NCI-H1436 treated with DMSO at 0.1 percent for 48 hours (cell line): Measurements from ENCODE around the gene TMEM240.
"Not testable (repeated sequence)": the region's sequence is repeated elsewhere in the genome, so short reads cannot be mapped to it uniquely, and the experiment has no call there.

Experiments
- DNase-seq: peaks from one replicate; lab custom pipeline; 2025; lab: John Stamatoyannopoulos, UW

The TMEM240 gene

DNA sequence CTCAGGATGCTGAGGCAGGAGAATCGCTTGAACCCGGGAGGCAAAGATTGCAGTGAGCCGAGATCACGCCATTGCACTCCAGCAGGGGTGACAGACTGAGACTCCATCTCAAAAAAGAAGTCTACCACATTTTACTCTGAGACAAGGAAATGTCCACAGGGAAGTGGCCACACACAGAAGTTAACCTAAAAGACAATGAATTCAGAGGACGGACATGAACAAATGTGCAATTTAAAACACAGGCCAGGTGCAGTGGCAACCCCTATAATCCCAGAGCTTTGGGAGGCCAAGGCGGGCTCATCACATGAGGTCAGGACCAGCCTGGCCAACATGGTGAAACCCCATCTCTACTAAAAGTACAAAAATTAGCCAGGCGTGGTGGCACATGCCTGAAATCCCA is 17.3 kb upstream of the TMEM240 start:
- not testable (repeated sequence) for DNase-seq

DNA sequence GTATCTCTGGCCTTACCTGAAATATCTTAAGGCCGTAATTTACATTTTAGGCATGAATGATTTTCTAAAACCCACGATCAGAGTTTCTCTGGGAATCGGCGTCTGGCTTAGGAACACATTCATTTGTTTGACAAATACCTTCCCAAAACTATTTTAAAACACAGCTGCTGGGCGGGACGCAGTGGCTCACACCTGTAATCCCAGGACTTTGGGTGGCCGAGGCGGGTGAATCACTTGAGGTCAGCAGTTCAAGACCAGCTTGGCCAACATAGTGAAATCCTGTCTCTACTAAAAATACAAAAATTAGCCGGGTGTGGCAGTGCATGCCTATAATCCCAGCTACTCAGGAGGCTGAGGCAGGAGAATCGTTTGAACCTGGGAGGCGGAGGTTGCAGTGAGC is 16.5 kb upstream of the TMEM240 start:
- not testable (repeated sequence) for DNase-seq

DNA sequence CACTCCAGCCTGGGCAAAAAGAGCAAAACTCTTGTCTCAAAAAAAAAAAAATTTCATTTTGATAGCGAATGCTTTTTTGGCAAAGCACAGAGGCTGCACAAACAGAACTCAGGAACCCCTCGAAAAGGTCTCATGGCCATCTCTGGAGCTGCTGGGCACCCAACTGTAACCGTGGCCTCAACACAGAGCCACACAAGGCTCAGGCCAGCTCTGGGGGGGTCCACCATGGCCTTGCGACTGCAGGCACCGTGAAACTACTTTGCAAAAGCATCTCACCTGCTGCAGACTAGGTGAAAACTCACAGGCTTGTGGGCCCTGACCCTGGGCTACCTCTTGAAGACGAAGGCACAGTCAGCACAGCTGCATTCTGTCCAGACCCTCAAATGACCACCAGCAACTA is 16.1 kb upstream of the TMEM240 start:
- no peak for DNase-seq

DNA sequence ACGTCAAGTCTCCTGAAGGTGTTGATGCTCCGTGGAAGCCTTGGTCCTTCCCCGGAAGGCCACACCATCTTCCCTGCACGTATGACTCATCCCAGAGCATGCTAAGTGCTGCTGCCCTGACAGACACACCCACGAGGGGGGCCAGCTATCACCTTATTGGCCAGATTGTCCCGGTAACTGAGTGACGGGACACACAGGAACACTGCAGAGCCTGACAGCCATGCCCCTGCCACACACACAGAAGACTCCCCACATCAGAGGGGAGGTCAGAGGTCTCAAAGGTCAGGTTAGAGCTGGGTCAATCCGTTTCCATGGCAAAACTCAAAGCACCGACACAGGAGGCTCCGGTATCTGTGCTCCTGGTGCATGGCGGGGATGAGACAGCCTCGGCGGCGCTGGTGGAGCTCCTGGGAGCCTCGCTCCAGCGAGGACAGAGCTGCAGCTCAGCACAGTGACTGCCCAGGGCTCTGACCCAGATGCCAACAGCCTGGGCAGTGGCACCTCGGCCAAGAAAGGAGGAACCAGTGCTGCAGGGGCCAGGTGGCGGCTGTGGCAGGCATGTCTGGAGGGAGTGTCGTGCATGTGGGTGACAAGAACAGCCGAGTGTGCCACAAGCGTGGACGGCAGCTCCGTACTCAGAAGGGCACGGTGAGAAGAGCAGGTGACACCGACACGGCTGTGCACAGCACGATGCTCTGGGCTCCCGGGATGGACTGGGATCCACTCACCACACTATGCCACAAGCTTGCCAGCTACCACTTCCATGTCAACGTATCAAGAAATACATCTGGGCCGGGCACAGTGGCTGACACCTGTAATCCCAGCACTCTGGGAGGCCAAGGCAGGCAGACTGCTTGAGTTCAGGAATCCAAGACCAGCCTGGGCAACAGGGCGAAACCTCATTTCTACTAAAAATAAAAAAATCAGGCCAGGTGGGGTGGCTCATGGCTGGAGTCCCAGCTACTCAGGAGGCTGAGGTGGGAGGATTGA is 14.8 kb upstream of the TMEM240 start:
- no peak for DNase-seq

DNA sequence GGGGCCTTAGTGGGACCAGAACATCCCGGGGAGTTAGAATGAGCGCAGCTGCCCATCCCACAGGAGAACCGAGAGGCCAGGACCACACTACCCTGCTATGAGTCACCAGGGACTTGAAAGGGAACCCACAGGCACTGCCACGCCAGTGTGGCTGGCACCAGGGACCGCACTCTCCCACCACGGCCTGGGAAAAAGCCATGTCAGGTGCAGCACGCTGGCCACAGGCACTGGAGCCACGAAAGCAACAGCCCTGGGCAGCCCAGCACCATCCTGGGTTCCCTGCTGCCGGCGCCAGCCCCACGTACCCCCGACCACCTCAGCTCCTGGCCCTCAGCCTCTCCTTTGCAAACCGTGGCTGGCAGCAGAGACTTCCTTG is 14.1 kb upstream of the TMEM240 start:
- DNase-seq = no peak

DNA sequence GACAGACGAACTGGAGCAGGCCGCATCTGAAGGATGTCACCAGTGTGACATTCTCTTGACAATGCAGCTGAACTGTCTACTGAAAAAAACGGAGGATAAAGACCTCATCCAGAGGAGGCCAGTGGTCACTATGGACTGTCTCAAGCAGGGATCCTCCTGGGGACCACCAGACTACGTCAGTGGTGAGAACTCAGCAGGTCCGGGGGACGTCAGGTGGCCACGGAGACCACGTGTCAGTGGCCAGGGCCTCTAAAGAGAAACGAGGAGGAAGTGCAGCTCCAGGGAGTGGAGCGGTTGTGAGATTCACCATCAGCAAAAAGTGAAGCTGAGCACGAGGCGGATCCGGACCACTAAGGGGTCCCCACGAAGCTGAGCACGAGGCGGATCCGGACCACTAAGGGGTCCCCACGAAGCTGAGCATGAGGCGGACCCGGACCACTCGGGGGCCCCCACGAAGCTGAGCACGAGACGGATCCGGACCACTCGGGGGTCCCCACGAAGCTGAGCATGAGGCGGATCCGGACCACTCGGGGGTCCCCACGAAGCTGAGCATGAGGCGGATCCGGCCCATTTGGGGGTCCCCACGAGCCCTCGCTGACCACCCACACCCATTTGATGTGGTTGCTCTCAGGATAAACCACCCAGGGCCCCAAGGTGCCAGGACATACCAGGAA is 13.5 kb upstream of the TMEM240 start:
- no peak for DNase-seq

DNA sequence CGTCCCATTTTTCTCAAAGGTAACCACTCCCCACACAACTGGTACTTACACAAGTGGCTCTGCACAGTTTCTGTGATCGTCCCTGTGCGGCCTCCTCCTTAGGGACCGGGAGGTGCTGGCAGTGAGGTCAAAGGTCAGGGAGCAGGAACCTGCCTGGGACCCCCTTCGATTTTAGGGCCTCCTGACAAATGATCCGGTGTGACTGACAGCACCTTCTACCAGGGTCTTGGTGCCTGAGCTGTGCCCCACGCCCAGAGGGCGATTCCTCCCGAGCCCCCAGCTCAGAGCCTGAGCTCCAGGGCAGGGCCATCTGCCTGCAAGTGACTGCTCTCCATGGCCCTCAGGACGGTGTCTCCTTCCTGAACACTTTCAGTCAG is 11.8 kb upstream of the TMEM240 start:
- no peak for DNase-seq

DNA sequence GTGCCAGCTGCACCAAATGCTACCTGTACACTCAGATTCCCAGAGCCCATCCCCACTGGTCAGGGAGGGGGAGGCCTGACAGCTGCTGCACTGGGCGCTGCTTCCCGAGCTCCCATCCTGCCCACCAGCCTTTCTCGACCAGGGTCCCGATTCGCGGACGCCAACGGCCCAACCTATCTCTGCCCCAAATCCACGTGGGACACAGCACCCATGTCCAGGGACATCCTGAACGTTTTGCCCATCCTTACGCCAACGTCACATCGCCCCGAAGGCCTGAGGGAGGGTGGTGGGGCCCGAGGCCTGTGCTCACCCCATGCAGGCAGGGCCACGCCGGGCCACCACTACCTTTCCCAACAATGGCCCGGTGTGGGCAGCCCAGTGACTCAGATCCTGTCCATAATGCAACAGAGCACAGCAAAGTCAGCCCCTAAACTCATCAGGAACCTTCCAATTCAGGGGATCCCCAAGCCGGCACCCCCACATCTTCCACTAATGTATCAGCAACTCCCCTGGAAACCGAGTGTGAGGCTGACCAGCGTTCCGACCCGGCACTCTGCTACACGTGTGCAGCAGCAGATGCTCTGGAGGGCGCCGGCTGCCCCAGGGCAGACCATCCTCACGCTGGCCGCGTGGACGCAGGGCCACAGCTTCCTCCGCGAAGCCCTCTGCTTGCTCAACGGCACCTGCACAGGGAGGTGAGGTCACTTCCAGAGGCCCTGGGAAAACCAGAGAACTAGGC is 11.3 kb upstream of the TMEM240 start:
- no peak for DNase-seq

DNA sequence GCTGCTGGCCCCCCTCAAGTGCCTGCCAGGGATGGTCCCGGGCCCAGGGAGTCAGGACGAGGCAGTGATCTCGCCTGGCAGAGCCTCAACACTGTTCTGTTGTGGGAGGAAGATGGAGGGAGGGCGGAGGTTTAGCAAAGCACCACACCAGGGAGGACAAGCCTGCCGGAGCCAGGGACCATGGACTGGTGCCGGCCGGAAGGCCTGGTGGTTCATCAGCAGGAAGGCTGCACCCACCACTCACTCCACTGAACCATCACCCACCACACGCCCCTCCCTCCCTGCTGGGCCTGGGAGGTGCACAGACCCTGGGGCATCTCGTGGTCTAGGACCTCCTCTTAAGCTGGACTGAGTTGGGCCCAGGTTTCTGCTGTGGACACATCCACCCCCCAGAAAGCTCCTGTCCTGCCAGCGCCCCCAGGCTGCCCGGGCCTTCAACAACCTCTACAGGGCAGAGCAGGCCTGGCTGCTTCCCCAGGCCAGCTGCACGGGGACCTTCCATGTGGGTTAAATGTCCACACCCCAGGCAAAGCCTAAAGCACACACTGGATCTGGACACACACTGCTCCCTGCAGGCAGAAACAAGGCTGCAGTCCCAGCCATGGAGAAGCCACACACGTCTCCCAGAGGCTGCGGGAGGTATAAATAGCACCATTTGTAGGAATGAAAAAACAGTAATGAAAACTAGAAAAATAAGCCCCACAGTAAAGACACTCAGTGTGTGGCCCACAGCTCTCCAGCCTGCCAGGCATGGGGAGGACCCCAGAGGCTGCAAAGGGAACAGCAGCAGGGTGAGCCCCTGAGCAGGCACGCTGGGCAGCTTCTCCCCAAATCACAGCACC is 10.4 kb upstream of the TMEM240 start:
- DNase-seq = no peak

DNA sequence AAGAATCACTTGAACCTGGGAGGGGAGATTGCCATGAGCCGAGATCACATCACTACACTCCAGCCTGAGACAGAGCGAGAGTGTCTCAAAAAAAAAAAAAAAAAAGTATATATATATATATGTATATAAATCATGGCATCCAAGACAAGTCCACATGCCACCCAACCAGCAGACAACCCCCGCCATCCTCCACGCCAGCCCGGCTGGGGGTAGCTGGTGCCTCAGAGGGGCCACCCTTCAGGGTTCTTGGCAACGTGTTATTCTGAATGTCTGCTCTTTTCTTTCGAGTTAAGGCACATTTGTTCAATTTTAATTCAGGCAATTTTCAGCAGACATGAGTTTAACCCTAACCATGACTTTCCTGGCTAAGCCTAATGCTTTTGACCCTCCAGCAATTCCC is 9.7 kb upstream of the TMEM240 start:
- DNase-seq = no peak

DNA sequence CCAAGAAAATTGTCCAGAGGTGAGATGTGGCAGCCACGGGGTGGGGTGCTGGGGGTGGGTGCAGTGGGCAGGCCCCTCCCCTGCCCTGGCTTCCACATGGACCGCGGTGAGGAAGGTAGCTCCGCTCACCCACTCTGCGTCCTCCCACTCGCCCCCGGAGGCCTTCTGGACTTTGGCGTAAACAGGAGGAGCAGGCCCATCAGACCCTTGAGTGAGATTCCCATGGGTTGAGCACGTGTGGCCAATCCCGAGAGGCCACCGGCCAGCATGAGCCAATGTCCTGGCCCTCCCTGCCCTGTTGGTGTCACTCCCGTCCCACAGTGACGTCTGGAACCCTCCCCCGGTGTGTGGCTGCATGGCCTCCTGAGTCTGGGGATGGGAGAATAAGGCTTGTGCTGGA is 8.2 kb upstream of the TMEM240 start:
- no peak for DNase-seq

DNA sequence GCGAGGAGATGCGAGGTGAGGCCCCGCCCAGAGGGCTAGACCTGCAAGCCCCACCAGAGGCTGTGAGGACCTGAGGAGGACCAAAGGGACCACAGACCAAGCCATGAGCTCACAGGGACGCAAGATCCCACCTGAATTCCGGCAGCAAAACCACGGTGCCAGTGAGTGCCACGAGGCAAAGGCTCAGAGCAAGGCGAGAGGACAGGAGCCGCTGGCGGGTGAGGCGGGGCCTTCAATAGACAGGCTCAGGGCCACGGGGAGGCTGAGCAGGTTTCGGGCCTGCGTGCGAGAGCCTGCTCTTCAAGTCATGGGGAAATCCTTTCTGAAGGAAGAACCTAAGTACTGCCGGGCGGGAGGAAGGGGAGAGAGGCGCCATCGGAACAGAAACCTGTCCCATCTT is 7.1 kb upstream of the TMEM240 start:
- DNase-seq = no peak

DNA sequence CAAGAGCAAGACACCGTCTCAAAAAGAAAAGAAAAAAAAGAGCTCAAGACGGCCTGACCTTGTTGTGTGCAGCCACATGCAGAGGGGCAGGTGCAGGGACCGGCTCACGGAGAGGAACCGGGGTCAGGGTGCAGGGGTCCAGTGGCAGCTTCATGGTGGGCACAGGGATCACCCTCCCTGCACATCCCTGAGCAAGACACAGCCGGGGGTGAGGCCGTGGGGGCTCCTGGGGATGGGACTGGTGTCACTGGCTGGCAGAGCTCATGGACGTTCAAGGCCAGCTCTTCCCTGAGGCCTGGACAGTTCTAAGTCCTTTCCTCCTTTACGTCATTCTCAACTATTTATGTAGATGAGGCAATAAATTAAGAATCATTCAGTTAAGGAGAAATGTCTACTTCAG is 6.6 kb upstream of the TMEM240 start:
- no peak for DNase-seq

DNA sequence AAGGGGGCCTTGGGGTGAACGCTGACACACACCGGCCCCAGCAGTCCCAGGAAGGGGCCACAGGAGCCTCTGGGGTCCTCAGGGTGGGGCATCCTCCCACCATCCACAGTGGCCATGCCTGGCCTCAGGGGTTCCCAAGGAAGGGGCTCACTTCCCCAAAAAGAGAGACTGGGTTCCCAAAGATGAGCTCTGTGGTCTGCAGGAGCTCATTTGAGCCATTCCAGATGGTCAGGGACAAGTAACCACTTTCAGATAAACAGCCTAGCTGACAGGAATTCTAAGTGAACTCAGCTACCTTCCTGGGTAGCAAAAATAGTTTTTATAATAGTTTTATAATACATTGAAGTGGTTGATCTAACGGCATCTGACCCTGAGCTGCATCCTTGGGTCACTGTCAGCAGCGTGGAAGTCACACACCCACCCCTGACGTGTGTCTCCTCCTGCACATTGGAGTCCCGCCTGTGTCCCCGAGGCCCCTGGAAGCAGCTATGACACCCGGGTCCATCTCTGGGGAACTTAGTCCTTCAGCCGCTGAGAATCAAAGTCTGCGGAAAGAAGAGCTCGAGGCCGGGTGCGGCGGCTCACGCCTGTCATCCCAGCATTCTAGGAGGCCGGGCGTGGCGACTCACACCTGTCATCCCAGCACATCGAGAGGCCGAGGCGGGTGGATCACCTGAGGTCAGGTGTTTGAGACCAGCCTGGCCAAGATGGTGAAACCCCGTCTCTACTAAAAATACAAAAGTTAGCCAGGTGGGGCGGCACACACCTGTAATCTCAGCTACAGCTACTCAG is 5.7 kb upstream of the TMEM240 start:
- no peak for DNase-seq

DNA sequence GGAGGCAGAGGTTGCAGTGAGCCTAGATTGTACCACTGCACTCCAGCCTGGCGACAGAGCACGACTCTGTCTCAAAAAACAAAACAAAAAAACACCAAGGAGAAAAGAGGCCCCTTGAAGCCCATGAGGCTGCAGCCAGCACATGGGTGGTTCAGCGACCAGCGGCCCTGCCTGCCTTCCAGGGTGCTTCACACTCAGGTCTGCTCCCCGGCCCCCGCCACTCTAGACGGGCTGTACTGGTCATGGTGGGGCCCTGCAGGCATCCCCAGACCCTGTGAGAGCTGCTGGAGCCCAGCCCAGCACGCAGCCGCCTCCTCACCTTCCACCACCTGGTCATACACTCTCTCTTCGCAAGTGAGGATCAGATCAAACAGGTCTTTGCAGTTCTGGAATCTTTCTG is 4.1 kb upstream of the TMEM240 start:
- DNase-seq = no peak

DNA sequence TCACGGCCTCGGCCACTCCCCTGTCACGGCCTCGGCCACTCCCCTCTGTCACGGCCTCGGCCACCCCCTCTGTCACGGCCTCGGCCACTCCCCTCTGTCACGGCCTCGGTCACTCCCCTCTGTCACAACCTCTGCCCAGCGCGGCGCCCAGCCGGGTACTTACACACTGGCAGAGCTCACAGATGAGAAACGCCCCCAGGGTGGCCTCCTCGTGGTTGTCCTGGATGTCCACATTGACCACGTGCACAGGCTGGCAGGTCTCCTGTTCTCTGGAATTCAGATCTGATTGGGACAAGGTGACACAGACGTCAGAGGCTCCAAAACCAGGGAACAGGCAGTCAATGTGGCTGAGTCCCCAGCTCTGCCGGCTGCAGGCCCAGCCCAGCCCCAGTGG is 3.3 kb upstream of the TMEM240 start:
- no peak for DNase-seq

DNA sequence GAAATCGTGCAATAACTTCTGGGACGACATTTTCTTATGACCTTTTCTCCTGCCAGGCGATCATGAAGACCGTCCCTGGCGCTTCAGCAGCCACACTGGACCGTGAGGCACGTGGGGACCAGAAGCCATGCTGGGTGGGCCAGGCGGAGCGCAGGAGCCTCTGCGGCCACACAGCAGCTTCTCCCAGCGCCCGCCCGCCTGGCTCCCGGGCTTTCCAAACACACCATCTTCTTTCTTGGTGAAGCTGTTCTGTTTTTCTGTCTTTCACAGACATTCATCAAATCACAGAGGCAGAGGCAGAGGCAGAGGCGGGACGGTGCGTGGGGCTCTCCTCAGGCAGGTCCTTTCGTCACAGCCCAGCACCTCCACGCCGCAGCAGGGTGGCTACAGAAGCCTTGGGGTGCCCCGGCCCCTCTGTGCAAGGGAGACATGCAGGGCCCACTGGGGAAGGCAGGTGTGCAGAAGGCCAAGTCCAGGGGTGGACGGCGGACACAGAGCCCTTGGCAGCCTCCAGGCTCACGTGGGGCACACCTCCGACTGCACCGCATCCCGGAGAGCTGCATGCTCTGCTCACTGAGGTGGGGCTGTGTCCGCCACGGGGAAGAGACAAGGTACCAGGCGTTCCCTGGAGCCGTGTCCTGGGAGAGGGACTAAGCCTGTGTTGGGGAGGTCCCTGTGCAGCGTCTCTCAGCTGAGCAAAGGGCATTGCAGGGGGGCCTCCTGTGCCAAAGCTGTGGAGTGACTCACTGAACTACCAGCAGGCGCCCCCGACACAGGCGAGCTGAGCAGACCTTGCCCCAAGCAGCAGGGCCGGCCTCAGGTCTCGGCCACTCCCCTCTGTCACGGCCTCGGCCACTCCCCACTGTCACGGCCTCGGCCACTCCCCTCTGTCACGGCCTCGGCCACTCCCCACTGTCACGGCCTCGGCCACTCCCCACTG is 2.6 kb upstream of the TMEM240 start:
- no peak for DNase-seq

DNA sequence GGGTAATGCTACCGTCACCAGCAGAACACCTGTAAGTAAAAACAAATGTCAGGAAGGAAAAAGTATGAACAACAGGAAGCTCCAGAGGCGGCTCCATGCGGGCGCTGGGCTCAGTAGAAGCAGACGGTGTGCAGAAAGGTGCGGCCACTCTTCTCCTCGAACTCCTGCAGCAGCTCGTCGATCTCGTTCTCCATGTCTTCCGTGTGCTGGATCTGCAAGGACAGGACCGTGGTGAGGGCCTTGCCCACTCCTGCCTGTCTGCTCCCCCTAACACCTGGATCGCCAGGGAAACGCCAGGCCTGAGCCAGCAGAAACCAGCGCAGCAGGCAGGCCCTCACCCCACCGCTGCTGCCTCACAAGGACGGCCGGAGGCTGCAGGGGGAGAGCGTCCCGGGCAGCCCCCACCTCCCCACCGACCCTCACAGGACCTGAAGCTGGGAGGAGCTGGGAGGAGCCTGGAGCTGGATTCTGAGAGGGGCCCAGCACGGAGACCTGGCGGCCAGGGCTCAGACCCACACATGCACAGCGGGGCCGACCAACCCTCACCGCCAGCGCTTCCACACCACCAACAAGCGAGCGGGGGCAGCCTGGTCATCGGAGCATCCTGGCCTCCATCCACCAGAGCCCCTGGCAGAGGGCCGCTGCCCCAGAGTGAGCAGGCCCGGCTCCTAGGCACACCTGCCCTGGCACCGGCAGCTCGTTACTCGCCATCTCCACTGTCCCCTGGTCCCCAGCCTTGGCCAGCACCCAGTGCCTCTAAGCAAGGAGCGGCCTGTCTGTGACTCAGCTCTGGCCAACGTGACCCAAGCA is 1.7 kb upstream of the TMEM240 start:
- DNase-seq = no peak
